Fibroblast of mammary gland (primary cell): ENCODE data around the gene TRAF3.

Experiments used
- DNase-seq: peaks from one replicate; pipeline ENCODE4 v3.0.0-alpha.2; 2010; ENCODE audit warnings: low read depth
- H3K4me3 ChIP-seq: 2 replicates; pipeline ENCODE4 v1.5.1; 2011; ENCODE audit warnings: low read depth, mild to moderate bottlenecking, low read length, moderate library complexity; ENCODE audit not compliant: control insufficient read depth
- CTCF ChIP-seq: conservative IDR thresholded peaks from 2 replicates; pipeline ENCODE4 v1.5.1; 2011; ENCODE audit warnings: low read depth, low read length, inconsistent platforms; ENCODE audit not compliant: control insufficient read depth, insufficient read depth

The TRAF3 gene

GRCh38 chr14:102868956-102869547 is 91.8 kb downstream of the TRAF3 start:
- DNase-seq, result no peak
- no peak overlapping the region for H3K4me3 ChIP-seq
- TF ChIP-seq CTCF, result no peak

- H3K4me3 ChIP-seq, result no peak overlapping the region
- DNase-seq, result no peak
- TF ChIP-seq CTCF, result no peak
These were observed 93.0 kb downstream of the TRAF3 start for GRCh38 chr14:102870246-102870645.

- DNase-seq, result no peak
- H3K4me3 ChIP-seq, result no peak overlapping the region
- TF ChIP-seq CTCF, result no peak
These were observed 94.0 kb downstream of the TRAF3 start for GRCh38 chr14:102870994-102871831.

- no peak for TF ChIP-seq CTCF
- no peak overlapping the region for H3K4me3 ChIP-seq
- DNase-seq, result no peak
These were observed 94.8 kb downstream of the TRAF3 start for GRCh38 chr14:102872020-102872419.

- no peak for TF ChIP-seq CTCF
These were observed 95.9 kb downstream of the TRAF3 start for GRCh38 chr14:102873131-102873530.

GRCh38 chr14:102873546-102874061 is 96.4 kb downstream of the TRAF3 start:
- DNase-seq, result no peak
- no peak for TF ChIP-seq CTCF
- no peak overlapping the region for H3K4me3 ChIP-seq

More at GRCh38 chr14:102873131-102873530, 95.9 kb downstream of the TRAF3 start:
- H3K4me3 ChIP-seq, result no peak overlapping the region
- DNase-seq, result no peak
